Epithelial cell of esophagus (primary cell): ENCODE measurements around the gene NEU2.

Experiments
- DNase-seq: peaks from one replicate; pipeline ENCODE4 v3.0.0; 2010; ENCODE audit warnings: low read depth
- H3K4me3 ChIP-seq: 2 replicates; pipeline ENCODE4 v1.5.1; 2011; ENCODE audit warnings: mild to moderate bottlenecking, low read length, control low read depth
- TF ChIP-seq, protein P1 (sequence below): IDR thresholded peaks from 2 replicates; pipeline ENCODE4 v1.5.1; 2011; ENCODE audit warnings: low read depth, mild to moderate bottlenecking, low read length, control low read depth, inconsistent platforms; ENCODE audit not compliant: insufficient read depth; ENCODE audit errors: missing control alignments

NEU2 gene

DNA sequence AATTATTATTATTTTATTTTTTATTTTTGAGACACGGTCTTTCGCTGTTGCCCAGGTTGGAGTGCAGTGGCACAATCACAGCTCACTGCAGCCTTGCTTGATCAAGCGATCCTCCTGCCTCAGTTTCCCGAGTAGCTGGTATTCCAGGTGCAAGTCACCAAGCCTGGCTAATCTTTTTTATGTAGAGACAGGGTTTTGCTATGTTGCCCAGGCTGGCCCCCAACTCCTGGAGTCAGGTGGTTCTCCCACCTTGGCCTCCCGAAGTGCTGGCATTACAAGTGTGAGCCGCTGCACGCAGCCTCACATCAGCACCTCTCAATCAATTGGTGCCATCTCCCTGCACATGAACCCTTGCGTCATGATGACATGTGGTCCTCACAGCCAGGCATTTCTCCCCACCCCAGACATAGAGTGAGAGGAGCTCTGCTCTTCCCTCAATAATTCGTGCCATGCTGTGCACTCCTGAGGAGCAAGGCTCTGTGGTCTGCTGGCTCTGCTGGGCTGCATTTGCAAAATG is 33.5 kb downstream of the NEU2 start:
- no peak overlapping the region for H3K4me3 ChIP-seq
- TF ChIP-seq, protein P1, sequence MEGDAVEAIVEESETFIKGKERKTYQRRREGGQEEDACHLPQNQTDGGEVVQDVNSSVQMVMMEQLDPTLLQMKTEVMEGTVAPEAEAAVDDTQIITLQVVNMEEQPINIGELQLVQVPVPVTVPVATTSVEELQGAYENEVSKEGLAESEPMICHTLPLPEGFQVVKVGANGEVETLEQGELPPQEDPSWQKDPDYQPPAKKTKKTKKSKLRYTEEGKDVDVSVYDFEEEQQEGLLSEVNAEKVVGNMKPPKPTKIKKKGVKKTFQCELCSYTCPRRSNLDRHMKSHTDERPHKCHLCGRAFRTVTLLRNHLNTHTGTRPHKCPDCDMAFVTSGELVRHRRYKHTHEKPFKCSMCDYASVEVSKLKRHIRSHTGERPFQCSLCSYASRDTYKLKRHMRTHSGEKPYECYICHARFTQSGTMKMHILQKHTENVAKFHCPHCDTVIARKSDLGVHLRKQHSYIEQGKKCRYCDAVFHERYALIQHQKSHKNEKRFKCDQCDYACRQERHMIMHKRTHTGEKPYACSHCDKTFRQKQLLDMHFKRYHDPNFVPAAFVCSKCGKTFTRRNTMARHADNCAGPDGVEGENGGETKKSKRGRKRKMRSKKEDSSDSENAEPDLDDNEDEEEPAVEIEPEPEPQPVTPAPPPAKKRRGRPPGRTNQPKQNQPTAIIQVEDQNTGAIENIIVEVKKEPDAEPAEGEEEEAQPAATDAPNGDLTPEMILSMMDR = no peak
- no peak for DNase-seq

- TF ChIP-seq, protein P1 = no peak
- H3K4me3 ChIP-seq = no peak overlapping the region
- DNase-seq = no peak
These were observed 36.4 kb downstream of the NEU2 start for GRCh38 chr2:233068762-233069418.

DNA sequence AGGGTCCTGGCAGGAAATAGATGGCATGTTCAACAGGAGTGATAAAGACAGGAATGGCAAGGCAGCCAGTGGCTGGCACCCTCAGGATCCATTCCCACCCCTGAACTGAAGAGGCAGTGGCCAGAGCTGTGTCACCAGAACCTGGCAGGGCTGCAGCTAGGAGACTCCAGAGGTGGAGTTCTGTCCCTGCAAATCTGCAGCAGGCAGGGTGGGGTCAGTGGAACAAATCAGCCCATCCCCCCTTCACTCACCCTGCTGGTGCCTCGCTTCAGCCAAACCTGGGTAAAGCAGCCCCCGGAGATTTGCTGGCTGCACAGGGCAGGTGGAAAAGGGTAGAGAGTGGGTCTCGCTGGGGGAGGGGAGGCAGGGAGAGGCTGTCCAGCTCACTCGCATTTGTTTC is 40.4 kb downstream of the NEU2 start:
- DNase-seq = no peak
- no peak overlapping the region for H3K4me3 ChIP-seq
- TF ChIP-seq, protein P1 = no peak

GRCh38 chr2:233074106-233074505 is 41.6 kb downstream of the NEU2 start:
- no peak overlapping the region for H3K4me3 ChIP-seq
- DNase-seq = no peak
- TF ChIP-seq, protein P1 = no peak

- no peak overlapping the region for H3K4me3 ChIP-seq
- TF ChIP-seq, protein P1 = no peak
These were observed 42.9 kb downstream of the NEU2 start for GRCh38 chr2:233075141-233075965.

DNA sequence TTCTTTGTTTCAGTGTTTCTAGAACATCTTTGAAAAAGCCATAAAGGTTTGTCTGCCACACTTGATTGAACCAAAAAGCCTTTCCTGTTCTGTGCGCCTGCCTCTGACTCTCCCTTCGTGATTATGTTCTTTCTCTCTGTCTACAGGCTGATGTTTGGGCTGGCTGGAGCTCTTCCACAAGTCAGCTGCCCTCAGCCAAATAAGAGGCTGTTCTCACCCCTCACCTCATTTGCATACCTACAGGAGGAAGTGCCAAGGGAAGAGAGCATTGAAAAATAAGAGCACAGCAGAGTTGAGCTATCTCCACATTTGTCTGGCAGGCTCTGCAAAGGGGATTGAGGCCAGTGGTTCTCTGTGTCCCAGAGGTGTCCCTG is 43.5 kb downstream of the NEU2 start:
- H3K4me3 ChIP-seq = no peak overlapping the region
- TF ChIP-seq, protein P1 = no peak
- DNase-seq = no peak

More at GRCh38 chr2:233075141-233075965, 42.9 kb downstream of the NEU2 start:
- DNase-seq = no peak
